GM18519 (cell line): ENCODE data around the gene MMP27.
A peak's percentile ranks its signal among the peaks of the same experiment; 100 is the strongest.

ENCODE experiments used
- ATAC-seq: cut with Tn5 transposase; IDR thresholded peaks from one replicate; pipeline ENCODE4 v1.9.1; 2021; ENCODE audit warnings: mild to moderate bottlenecking, moderate library complexity; ENCODE audit not compliant: unreplicated experiment, low FRiP score

Gene MMP27

GRCh38 chr11:102703826-102704493, 1.6 kb downstream of the MMP27 start:
- ATAC-seq: no peak

GRCh38 chr11:102695201-102695600, 10.4 kb downstream of the MMP27 start:
- no peak for ATAC-seq

DNA sequence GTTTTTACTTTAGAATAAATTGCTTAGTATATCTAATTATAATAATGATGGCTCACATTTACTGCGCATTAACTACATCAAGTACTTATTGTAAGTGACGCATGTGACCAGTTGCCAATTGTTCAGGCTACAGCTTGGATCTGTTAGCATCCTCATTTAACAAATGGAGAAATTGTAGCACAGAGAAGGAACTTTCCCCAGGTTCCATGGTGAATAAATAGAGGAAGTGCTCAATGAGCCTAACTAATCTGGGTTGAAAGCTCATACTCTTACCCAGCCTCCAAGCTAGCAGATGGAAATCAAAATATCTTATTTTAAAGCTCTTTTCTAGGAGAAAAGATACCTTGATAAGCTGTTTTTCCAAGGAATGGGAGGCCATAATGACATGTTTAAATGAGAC, 19.8 kb downstream of the MMP27 start:
- no peak for ATAC-seq

DNA sequence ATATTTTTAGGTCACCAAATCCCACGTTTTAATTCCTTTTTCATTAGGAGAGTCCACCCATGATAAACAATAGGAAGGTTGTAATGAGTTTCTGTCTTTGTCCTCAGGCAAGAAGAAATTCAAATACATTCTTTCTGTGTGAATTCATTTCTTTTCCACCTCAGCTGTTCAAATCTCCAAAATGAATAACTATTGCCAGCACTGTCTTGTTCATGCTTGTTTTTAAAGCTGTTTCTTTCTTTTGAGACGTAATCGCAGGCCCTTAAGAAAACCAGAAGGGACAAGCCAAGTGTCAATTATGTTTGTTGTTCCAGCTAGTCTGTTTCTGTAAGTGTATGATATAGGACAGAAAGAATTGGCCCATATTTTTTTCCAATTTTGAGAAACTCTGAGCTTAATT, 20.2 kb downstream of the MMP27 start:
- no peak for ATAC-seq

- ATAC-seq: no peak
These were observed 22.3 kb downstream of the MMP27 start for GRCh38 chr11:102683277-102683676.

GRCh38 chr11:102680945-102681344, 24.6 kb downstream of the MMP27 start:
- ATAC-seq: no peak

GRCh38 chr11:102678022-102678421, 27.5 kb downstream of the MMP27 start:
- no peak for ATAC-seq

DNA sequence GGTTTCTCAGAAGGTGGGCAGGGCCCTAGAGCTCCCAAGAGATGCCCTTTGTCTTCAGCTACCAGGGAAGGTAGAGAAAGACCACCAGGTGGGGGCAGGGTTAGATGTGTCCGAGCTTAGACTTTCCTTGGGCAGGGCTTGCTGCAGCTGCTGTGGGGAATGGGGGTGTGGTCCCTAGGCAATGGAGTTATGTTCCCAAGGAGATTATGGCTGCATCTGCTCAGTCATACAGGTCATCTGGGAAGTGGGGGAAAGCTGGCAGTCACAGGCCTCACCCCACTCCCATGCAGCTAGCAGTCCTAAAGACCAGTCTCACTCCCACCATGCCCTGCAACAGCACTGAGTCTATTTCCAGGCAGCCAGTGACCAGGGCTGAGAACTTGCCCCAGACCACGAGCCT, 29.5 kb downstream of the MMP27 start:
- no peak for ATAC-seq

DNA sequence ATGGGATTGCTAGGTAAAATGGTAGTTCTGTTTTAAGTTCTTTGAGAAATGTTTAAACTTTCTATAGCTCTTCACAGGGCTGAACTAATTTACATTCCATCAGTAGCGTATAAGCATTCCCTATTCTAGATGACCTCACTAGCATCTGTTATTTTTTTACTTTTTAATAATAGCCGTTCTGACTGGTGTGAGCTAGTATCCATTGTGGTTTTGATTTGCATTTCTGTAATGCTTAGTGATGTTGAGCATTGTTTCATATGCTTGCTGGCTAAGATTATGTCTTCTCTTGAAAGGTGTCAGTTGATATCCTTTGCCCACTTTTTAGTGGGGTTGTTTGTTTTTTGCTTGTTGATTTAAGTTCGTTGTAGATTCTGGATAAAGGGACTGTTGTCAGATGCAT, 35.9 kb downstream of the MMP27 start:
- peak; percentile 64 for ATAC-seq

DNA sequence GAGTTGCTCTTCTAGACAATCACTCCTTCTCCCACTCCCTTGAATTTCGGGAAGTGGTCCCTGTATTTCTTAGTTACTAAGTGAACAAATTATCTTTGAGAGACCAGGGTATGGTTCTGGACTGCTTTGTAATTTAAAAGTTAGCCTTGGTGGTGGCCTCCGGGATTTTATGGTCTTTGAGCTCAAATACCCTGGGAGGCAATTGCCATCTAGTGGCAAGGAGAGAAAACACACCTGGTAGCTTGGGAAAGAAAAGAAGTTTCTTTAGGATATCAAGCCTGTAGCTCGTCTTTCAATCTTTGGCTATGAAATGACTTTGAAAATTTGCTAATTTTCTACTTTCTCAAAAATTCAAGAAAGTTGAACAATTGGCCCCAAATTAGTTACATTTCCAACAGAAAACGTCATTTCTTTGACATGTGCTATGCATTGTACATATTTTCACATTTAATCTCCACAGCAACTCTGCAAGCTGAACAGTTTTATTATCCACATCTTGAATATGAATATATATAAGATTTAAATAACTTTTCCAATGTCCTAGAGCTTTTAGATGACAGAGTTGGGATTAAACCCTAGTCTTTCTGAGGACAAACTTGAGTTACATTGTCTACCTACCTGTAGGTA, 39.1 kb downstream of the MMP27 start:
- peak; percentile 45 for ATAC-seq

DNA sequence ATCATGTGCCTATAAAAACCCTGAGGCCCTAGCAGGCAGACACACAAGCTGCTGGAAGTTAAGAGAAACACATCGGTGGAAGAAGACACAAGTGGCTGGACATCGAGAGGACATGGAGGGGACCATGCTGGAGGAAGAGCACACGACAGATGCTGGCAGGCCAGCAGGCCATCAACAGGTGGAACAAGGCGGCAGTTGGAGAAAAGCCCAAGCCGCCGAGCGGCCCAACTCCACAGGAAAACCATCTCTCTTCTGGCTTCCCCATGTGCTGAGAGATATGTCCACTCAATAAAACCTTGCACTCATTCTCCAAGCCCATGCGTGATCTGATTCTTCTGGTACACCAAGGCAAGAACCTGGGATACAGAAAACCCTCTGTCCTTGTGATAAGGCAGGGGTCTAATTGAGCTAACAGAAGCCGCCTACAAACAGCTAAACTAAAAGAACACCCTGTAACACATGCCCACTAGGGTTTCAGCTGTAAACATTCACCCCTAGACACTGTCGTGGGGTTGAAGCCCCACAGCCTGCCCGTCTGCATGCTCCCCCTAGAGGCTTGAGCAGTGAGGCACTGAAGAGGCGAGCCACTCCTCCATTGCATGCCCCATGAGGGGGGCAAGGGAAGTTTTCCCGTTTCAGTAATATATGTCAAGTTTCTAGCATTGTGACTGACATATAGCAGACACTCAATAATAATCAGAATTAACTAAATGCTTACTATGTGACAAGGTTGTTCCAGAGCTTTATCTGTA, 41.4 kb downstream of the MMP27 start:
- no peak for ATAC-seq

GRCh38 chr11:102662607-102663006, 43.0 kb downstream of the MMP27 start:
- ATAC-seq: no peak

- ATAC-seq: no peak
These were observed 44.5 kb downstream of the MMP27 start for GRCh38 chr11:102661040-102661439.

GRCh38 chr11:102656528-102656927, 49.0 kb downstream of the MMP27 start:
- ATAC-seq: no peak

DNA sequence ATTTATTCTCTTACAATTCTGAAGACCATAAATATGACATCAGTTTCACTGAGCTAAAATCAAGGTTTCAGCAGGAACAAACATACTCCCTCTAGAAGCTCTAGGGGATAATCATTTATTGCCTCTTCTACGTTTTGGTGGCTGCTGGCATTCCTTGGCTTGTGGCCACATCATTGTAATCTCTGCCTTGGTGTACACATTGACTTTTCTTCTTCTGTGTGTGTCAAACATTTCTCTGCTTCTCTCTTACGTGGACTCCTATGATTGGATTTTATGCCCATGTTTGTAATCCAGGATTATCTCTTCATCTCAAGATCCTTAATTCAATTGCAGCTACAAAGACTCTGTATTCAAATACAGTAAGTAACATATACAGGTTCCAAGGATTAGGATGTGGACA, 50.0 kb downstream of the MMP27 start:
- no peak for ATAC-seq

- no peak for ATAC-seq
These were observed 50.8 kb downstream of the MMP27 start for GRCh38 chr11:102654761-102655160.

DNA sequence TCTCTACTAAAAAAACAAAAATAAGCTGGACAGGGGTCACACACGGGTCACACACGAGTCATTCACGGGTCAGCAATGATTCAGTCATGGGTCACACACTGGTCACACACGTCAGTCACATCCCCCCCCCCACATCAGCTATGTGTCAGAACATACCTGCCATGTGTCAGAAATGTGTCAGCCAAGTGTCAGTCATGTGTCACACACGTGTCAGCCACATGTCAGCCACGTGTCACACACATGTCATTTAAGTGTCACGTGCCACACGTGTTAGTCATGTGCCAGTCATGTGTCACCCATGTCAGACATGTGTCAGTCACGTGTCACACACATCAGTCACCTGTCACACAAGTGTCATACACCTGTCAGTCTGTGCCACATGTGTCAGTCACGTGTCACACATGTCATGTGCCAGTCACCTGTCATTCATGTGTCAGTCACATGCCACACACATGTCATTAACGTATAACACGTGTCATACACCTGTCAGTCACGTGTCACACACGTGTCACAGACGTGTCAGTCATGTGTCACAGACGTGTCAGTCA, 51.8 kb downstream of the MMP27 start:
- ATAC-seq: no peak

GRCh38 chr11:102647430-102647829, 58.1 kb downstream of the MMP27 start:
- no peak for ATAC-seq

GRCh38 chr11:102643941-102644340, 61.6 kb downstream of the MMP27 start:
- ATAC-seq: no peak
